AG20443 (cell line): ENCODE results near the gene KIAA0586.
"Not testable (repeated sequence)": the region's sequence is repeated elsewhere in the genome, so short reads cannot be mapped to it uniquely, and the experiment has no call there.

Experiments used
- DNase-seq: peaks from one replicate; pipeline ENCODE4 v3.0.0; 2012; ENCODE audit warnings: low spot score, mixed read lengths

KIAA0586 gene

DNA sequence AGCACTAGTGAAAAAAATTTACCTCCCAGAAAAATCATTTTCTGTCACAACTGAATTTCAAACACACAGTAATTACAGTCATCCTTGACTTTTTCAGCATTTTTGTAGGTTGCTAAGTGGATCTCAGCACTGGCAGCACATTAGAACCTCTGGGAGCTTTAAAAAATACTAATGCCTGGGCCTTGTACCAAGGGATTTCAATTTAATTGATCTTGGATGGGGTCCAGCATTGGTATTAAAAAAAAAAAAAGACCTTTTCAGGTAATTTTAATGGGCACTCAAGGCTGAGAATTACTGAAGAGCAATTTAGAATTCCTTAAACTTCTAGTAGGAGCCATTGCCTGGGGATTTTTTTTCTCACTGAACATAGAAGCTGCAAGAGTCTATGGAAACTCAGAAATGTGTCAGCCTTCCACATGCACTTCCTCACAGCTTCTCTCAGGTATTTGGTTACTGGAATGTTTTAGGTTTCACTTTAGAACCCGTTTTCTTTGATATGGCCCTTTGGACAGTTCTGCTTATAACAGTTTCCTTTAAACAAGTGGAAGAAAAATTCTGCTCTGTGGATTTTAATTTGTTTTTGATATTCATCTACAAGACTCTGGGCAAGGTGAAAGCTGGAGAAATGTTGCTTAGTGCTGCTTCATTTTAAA lies 121.7 kb downstream of the KIAA0586 start:
- DNase-seq, result no peak

DNA sequence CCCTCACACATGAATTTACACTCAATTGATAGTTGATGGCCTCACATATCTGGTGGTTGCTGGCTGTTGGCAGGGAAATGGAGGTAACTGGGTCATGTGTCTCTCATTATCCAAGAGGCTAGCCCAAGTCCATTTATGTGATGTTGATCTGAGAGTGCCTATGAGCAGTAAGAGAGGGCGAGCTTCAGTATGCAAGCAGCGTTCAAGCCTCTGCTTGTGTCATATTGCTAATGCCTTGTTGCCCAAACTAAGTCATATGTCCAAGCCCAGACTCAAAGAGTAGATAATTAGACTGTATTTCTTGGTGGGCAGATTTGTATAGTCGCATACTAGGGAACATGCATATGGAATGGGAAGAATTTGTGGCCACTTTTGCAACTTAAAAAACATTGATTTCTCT lies 126.4 kb downstream of the KIAA0586 start:
- no peak for DNase-seq

- no peak for DNase-seq
Measured at GRCh38 chr14:58555647-58556046, 128.1 kb downstream of the KIAA0586 start.

- no peak for DNase-seq
Measured at GRCh38 chr14:58557242-58557641, 129.7 kb downstream of the KIAA0586 start.

GRCh38 chr14:58560208-58560607 lies 132.7 kb downstream of the KIAA0586 start:
- no peak for DNase-seq

GRCh38 chr14:58562141-58562540 lies 134.6 kb downstream of the KIAA0586 start:
- DNase-seq, result no peak

GRCh38 chr14:58563978-58564377 lies 136.5 kb downstream of the KIAA0586 start:
- no peak for DNase-seq

DNA sequence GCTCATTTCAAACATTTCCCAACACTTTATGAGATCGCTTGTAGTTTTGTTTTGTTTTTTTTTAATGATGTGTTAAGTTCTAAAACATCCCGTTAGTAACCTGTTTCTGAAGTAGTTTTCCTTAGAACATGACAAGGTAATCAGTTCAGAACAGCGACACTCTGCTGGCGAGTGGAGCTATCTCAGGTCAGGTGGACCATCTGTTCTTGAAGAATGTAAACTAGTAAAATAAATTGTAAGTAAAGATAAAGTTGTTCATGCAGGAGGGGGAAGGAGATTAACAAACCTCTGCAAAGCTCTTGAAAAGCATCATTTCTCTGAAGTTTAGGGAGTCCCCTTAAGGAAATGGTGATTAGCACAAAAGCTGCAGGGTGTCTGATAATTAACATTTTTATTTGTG lies 138.3 kb downstream of the KIAA0586 start:
- DNase-seq, result no peak

DNA sequence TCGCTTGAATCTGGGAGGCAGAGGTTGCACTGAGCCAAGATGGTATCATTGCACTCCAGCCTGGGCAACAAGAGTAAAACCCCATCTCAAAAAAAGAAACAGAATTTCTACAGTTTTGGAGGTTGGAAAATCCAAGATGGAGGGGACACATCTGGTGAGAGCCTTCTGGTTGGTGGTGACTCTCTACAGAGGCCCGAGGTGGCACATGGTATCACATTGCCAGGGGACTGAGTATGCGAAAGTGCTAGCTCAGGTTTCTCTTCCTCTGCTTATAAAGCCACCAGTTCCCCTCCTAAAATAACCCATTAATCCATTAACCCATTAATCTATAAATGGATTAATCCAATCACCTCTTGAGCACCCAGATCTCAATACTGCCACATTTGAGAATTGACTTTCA lies 139.5 kb downstream of the KIAA0586 start:
- no peak for DNase-seq

DNA sequence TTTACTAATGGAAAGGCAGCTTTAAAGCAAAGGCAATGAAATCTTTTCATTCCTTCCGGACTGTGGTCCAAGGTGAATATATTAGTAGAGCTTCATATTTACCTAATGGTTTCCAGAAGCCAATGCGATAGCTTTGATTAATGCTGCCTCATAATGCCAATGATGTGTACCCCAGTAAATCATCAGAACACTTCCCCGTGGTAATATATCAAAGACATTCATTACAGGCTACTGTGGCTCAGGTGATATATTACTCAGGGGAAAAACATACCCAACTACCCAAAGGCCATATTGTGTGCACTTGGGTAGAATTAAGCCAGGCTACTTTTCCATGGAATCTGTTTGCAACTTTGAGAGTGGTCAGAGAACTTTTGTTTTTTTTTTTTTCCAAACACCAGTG lies 140.8 kb downstream of the KIAA0586 start:
- DNase-seq, result no peak

DNA sequence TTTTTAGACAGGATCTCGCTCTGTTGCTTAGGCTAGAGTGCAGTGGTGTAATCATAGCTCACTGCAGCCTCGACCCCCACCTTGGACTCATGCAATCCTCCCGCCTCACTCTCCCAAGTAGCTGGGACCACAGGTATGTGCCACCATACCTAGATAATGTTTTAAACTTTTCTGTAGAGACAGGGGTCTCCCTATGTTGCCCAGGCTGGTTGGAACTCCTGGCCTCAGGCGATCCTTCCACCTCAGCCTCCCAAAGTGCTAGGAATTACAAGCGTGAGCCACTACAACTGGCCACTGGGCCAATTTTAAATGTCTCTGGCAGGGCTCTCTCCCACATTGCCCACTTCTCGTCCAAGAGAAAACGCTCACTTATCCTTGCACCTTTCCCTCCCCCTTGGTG lies 143.7 kb downstream of the KIAA0586 start:
- DNase-seq, result no peak

DNA sequence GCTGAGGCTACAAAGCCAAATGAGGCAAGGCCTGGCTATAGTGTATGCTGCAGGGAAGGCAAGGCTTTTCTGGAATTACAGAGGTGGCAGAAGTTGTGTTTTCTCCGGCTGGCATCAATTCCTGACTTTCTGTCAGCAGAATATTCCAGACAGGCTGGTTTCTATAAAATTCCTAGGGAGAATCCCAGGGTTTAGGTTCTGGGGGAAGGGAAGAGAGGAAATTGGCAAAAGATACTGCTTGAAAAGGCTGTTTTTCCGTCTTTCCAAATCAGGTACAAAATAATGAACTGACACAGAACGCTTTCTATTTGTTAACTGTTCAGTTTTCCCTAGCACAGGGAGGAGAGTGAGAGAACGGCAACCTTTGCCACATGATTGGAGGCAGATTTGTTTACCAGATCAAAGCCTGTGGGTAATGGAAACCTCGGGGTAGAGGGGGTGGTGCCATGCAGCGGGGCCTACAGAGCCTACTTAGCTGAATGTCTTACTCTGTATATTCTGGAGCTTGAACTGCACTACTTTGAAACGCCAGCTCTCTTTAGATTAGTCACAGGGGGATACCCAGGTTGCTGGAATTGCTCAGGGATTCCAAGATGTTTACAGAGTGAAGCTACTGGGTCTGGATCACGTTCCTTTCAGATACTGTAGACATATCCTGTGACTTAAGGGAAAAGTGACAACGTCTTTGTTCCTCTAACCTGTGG lies 144.4 kb downstream of the KIAA0586 start:
- DNase-seq, result peak; percentile 49

GRCh38 chr14:58572473-58572853 lies 144.9 kb downstream of the KIAA0586 start:
- no peak for DNase-seq

DNA sequence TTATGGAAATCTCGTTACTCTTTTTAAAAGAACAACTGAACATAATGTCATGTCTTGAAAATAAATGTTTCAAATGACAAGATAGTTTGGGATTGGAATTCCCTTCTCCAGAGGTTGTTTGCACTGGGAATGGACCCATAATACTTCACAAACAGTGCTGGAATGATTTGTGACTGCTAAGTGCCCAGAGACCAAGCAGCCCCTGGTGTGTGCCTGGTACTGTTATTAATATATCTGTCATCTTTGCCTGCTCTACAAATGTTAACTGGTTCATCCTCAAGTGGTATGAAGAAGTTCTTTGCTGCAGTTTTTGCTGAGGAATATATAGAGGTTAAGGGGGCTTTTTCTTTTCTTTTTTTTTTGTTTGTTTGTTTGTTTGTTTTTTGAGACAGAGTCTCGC lies 145.3 kb downstream of the KIAA0586 start:
- no peak for DNase-seq

- DNase-seq, result no peak
Measured at GRCh38 chr14:58574623-58575022, 147.1 kb downstream of the KIAA0586 start.

DNA sequence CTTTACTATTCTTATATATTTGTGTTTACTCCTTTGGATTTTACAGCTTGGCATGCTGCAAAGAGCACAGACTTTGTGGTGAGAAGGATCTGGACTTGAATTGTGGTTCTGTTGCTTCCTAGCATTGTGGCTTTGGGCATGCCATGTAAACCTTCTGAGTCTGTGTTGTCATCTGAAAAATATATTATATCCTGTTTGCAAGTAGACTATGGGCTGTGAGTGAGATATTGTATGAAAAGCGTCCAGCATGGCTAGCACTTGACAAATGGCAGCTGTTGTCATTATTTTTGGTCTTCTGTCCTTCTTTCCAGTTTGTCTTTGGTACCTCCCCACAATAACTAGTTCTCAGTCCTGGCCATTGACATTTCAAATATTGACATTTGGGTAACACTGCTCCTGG lies 148.4 kb downstream of the KIAA0586 start:
- no peak for DNase-seq

DNA sequence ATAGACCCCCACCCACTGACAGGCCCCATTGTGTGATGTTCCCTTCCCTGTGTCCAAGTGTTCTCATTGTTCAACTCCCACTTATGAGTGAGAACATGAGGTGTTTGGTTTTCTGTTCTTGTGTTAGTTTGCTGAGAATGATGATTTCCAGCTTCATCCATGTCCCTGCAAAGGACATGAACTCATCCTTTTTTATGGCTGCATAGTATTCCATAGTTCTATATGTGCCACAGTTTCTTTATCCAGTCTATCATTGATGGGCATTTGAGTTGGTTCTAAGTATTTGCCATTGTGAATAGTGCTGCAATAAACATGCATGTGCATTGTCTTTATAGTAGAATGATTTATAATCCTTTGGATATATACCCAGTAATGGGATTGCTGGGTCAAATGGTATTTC lies 152.5 kb downstream of the KIAA0586 start:
- DNase-seq, result not testable (repeated sequence)

DNA sequence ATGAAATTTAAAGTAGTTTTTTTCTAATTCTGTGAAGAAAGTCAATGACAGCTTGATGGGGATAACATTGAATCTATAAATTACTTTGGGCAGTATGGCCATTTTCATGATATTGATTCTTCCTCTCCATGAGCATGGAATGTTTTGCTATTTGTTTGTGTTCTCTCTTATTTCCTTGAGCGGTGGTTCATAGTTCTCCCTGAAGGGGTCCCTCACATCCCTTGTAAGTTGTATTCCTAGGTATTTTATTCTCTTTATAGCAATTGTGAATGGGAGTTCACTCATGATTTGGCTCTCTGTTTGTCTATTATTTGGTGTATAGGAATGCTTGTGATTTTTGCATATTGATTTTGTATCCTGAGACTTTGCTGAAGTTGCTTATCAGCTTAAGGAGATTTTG lies 153.9 kb downstream of the KIAA0586 start:
- DNase-seq, result not testable (repeated sequence)

DNA sequence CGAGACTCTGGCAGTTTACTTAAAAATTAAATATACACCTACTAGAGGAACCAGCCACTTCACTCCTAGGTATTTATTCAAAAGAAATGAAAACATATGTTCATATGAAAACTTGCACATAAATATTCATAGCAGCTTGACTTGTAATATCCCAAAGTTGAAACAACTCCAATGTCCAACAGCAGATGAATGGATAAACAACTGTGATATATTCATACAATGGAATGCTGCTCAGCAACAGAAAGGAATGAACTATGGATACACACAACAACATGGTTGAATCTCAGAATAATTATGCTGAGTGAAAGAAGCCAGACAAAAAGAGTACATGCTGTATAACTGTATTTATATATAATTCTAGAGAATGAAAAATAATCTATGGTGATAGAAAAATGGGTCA lies 156.9 kb downstream of the KIAA0586 start:
- DNase-seq, result no peak

- peak; percentile 72 for DNase-seq
Measured at GRCh38 chr14:58587271-58587670, 159.8 kb downstream of the KIAA0586 start.

- not testable (repeated sequence) for DNase-seq
Measured at GRCh38 chr14:58588321-58588720, 160.8 kb downstream of the KIAA0586 start.

DNA sequence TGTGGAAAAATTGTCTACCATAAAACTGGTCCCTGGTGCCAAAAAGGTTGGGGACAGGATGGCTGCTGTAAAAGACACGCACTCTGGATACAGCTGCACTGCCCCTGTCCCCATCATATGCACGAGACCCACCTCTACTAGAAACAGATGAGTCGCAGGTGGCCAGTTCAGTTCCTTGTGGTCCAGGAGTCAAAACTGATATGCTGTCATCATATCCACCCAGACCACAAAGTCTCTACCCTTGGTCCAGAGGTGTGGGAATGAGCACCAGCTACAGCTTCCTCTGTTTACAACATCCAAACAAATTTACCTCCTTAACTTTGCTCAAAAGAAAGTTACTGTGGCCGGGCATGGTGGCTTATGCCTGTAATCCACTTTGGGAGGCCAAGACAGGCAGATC lies 166.5 kb downstream of the KIAA0586 start:
- no peak for DNase-seq

DNA sequence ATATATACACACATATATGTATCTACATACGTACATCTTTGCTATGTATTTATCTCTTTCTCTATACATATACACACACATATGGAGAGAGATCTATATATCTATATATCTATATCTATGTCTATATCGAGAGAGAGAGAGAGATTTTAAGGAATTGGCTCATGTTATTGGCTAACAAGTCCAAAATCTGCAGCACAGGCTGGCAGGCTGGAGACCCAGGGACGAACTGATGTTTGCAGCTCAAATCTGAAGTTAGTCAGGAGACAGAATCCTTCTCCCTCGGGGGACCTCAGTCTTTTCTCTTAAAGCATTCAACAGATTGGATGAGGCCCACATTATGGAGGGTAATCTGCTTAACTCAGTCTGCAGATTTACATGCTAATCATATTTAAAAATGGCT lies 169.5 kb downstream of the KIAA0586 start:
- DNase-seq, result no peak
